Stimulated activated CD8-positive, alpha-beta memory T cell treated with anti-CD3 and anti-CD28 coated beads, Interleukin-2, amount 100 ng/mL, for 48 hours (primary cell): ENCODE data around the gene FCSK.
"Not testable (repeated sequence)": the region's sequence is repeated elsewhere in the genome, so short reads cannot be mapped to it uniquely, and the experiment has no call there.

Source experiments
- DNase-seq, 2 donors: peaks; one replicate each; pipeline ENCODE4 v3.0.0-alpha.2; 2020; ENCODE audit warnings: low read depth in 2 of 2

Gene FCSK

GRCh38 chr16:70524399-70524825 is 70.0 kb downstream of the FCSK start:
- DNase-seq = not testable (repeated sequence)

- no peak for DNase-seq
Measured at GRCh38 chr16:70526403-70526802, 72.0 kb downstream of the FCSK start.

- no peak for DNase-seq
Measured at GRCh38 chr16:70527315-70527996, 73.1 kb downstream of the FCSK start.

- no peak for DNase-seq
Measured at GRCh38 chr16:70529051-70529777, 74.8 kb downstream of the FCSK start.
